Astrocyte (in vitro differentiated cells and primary cell): Measurements from ENCODE around the gene CDS1.

Experiments used
- CTCF ChIP-seq: IDR thresholded peaks from 2 replicates; pipeline ENCODE4 v1.5.1; 2011; ENCODE audit warnings: low read depth, mild to moderate bottlenecking, inconsistent platforms, low read length, moderate library complexity; ENCODE audit not compliant: insufficient read depth
- EZH2 ChIP-seq: IDR thresholded peaks from 2 replicates; pipeline ENCODE4 v1.6.1; 2012; ENCODE audit warnings: mild to moderate bottlenecking, low read length, inconsistent platforms; ENCODE audit not compliant: insufficient read depth

- TF ChIP-seq CTCF (no peak), EZH2 (no peak)
Observed at GRCh38 chr4:84614891-84615290, 32.0 kb downstream of the CDS1 start.
